H1 (cell line): ENCODE measurements around the gene PTPRD. TPM values are rescaled to one million over a fixed set of nuclear protein-coding genes. Genes with fewer than 3 reads are reported as not detected.

Experiments
- CTCF ChIA-PET: fragments of 300-600 bp; sonication (Branson Sonifier 250); formaldehyde crosslinking; loops from one replicate; lab custom pipeline; 2021; ENCODE audit not compliant: partially characterized antibody; lab: Charles Lee
- POLR2A ChIA-PET: fragments of 300-600 bp; sonication (Branson Sonifier 250); formaldehyde crosslinking; loops from one replicate; lab custom pipeline; 2021; ENCODE audit warnings: inconsistent platforms; ENCODE audit not compliant: partially characterized antibody; lab: Charles Lee
- DNase-seq, 2 experiments: peaks; one replicate each; pipeline versions ENCODE4 v3.0.0 to v3.0.0-alpha.2; 2010 to 2022; ENCODE audit warnings: low spot score in 2 of 2, low read depth in 1 of 2, mixed read lengths in 1 of 2
- FAIRE-seq: peaks from 2 replicates; lab custom pipeline; 2011; peaks lifted over from hg19 to GRCh38; lab: Jason Lieb, UNC
- H2AFZ ChIP-seq: 2 replicates; pipeline ENCODE4 v1.8.1; 2012; ENCODE audit warnings: low read length, inconsistent platforms
- H2AK5ac ChIP-seq: 2 replicates; pipeline ENCODE4 v1.6.1; 2013; ENCODE audit warnings: low read depth, low read length
- H2BK120ac ChIP-seq: replicated peaks from 2 replicates; pipeline ENCODE3; 2013; ENCODE audit warnings: low read depth, low read length, inconsistent platforms
- H2BK12ac ChIP-seq: 2 replicates; pipeline ENCODE4 v1.6.1; 2013; ENCODE audit warnings: low read depth, low read length
- H2BK15ac ChIP-seq: 2 replicates; pipeline ENCODE4 v1.6.1; 2013; ENCODE audit warnings: low read length
- H2BK20ac ChIP-seq: 2 replicates; pipeline ENCODE4 v1.6.1; 2013; ENCODE audit warnings: low read length
- H2BK5ac ChIP-seq: 2 replicates; pipeline ENCODE4 v1.6.1; 2013; ENCODE audit warnings: low read depth, low read length
- H3K14ac ChIP-seq: 2 replicates; pipeline ENCODE4 v1.6.1; 2013; ENCODE audit warnings: inconsistent platforms; ENCODE audit not compliant: insufficient read length
- H3K18ac ChIP-seq: 2 replicates; pipeline ENCODE4 v1.6.1; 2013; ENCODE audit warnings: low read length; ENCODE audit errors: extremely low read depth
- H3K23ac ChIP-seq: 2 replicates; pipeline ENCODE4 v1.6.1; 2013; ENCODE audit warnings: inconsistent platforms; ENCODE audit not compliant: insufficient read length
- H3K23me2 ChIP-seq: 2 replicates; pipeline ENCODE4 v1.6.1; 2013; ENCODE audit warnings: low read depth, low read length
- H3K27ac ChIP-seq: 2 replicates; pipeline ENCODE4 v1.6.1; 2011; ENCODE audit warnings: low read depth, low read length, inconsistent platforms
- H3K27me3 ChIP-seq, 4 experiments: replicated peaks in 1 of 4; 1 replicate in 1 of 4; 2 replicates in 3 of 4; pipeline versions ENCODE4 v1.6.1 to v1.8.1; 2011 to 2013; ENCODE audit warnings: low read length in 3 of 4, mild to moderate bottlenecking in 3 of 4, inconsistent platforms in 2 of 4, mixed read lengths in 2 of 4, moderate library complexity in 1 of 4; ENCODE audit not compliant: control insufficient read depth in 3 of 4, insufficient read depth in 3 of 4; ENCODE audit errors: extremely low read depth in 1 of 4
- H3K36me3 ChIP-seq, 4 experiments: 2 replicates each; pipeline versions ENCODE4 v1.6.1 to v1.8.1; 2011 to 2013; ENCODE audit warnings: mild to moderate bottlenecking in 4 of 4, low read length in 3 of 4, moderate library complexity in 2 of 4, control low read depth in 1 of 4, inconsistent platforms in 1 of 4; ENCODE audit not compliant: insufficient read depth in 4 of 4, control insufficient read depth in 2 of 4
- H3K4ac ChIP-seq: replicated peaks from 2 replicates; pipeline ENCODE3; 2013; ENCODE audit warnings: low read length, low read depth, mixed read lengths, inconsistent platforms; ENCODE audit not compliant: insufficient read length
- H3K4me1 ChIP-seq, 4 experiments: replicated peaks in 1 of 4; 1 replicate in 1 of 4; 2 replicates in 3 of 4; pipeline versions ENCODE4 v1.6.1 to v1.8.1; 2011 to 2013; ENCODE audit warnings: low read length in 3 of 4, inconsistent platforms in 2 of 4, mixed read lengths in 1 of 4; ENCODE audit not compliant: insufficient read depth in 4 of 4, control insufficient read depth in 3 of 4
- H3K4me2 ChIP-seq, 2 experiments: 2 replicates each; pipeline versions ENCODE4 v1.6.1 to v1.8.1; 2011 to 2013; ENCODE audit warnings: low read depth in 2 of 2, low read length in 2 of 2, control low read depth in 1 of 2, inconsistent platforms in 1 of 2, mild to moderate bottlenecking in 1 of 2; ENCODE audit not compliant: insufficient read depth in 1 of 2
- H3K4me3 ChIP-seq, 4 experiments: fragments of 200-600, 300-600 bp in 1 of 4; sonication (generic), shearing (Covaris generic), sonication (Bioruptor Twin) in 1 of 4; 2 replicates each; pipeline versions ENCODE4 v1.5.1 to v1.8.1; 2011 to 2016; ENCODE audit warnings: low read length in 4 of 4, low read depth in 3 of 4, control low read depth in 2 of 4, inconsistent platforms in 2 of 4, mild to moderate bottlenecking in 2 of 4, mixed read lengths in 1 of 4, moderate library complexity in 1 of 4; ENCODE audit not compliant: insufficient read depth in 2 of 4; ENCODE audit errors: extremely low read depth in 1 of 4
- H3K56ac ChIP-seq: replicated peaks from 2 replicates; pipeline ENCODE3; 2013; ENCODE audit warnings: low read depth, mild to moderate bottlenecking, mixed read lengths, low read length, inconsistent platforms; ENCODE audit not compliant: insufficient read length
- H3K79me1 ChIP-seq: 2 replicates; pipeline ENCODE4 v1.6.1; 2013; ENCODE audit warnings: low read depth, low read length, control low read depth
- H3K79me2 ChIP-seq, 2 experiments: 2 replicates each; pipeline versions ENCODE4 v1.6.1 to v1.8.1; 2012 to 2013; ENCODE audit warnings: low read length in 2 of 2, mild to moderate bottlenecking in 2 of 2, inconsistent platforms in 1 of 2; ENCODE audit not compliant: insufficient read depth in 2 of 2, control insufficient read depth in 1 of 2
- H3K9ac ChIP-seq, 4 experiments: replicated peaks in 1 of 4; 1 replicate in 1 of 4; 2 replicates in 3 of 4; pipeline versions ENCODE4 v1.6.1 to v1.8.1; 2011 to 2013; ENCODE audit warnings: low read depth in 3 of 4, low read length in 3 of 4, control low read depth in 2 of 4, mild to moderate bottlenecking in 2 of 4, moderate library complexity in 2 of 4, inconsistent platforms in 1 of 4; ENCODE audit errors: extremely low read depth in 1 of 4
- H3K9me3 ChIP-seq, 2 experiments: 2 replicates each; pipeline versions ENCODE4 v1.6.1 to v1.8.1; 2012 to 2013; ENCODE audit warnings: mild to moderate bottlenecking in 2 of 2, moderate library complexity in 2 of 2, control low read depth in 1 of 2, inconsistent platforms in 1 of 2, low read depth in 1 of 2, low read length in 1 of 2, mixed read lengths in 1 of 2; ENCODE audit not compliant: insufficient read depth in 2 of 2
- H4K20me1 ChIP-seq, 2 experiments: replicated peaks in 1 of 2; 2 replicates each; pipeline versions ENCODE3 to v1.8.1; 2011 to 2013; ENCODE audit warnings: inconsistent platforms in 2 of 2, low read length in 2 of 2, mild to moderate bottlenecking in 1 of 2; ENCODE audit not compliant: insufficient read depth in 2 of 2, control insufficient read depth in 1 of 2
- H4K5ac ChIP-seq: 2 replicates; pipeline ENCODE4 v1.6.1; 2013; ENCODE audit warnings: low read length, low read depth, mixed read lengths, inconsistent platforms; ENCODE audit not compliant: insufficient read length
- H4K8ac ChIP-seq: 2 replicates; pipeline ENCODE4 v1.8.0; 2013; ENCODE audit warnings: mild to moderate bottlenecking, moderate library complexity, low read length, inconsistent platforms; ENCODE audit not compliant: insufficient read depth; ENCODE audit errors: extremely low read depth
- H4K91ac ChIP-seq: replicated peaks from 2 replicates; pipeline ENCODE3; 2013; ENCODE audit warnings: low read length, mixed read lengths, inconsistent platforms; ENCODE audit not compliant: insufficient read length
- ATF2 ChIP-seq: IDR thresholded peaks from 2 replicates; pipeline ENCODE4 v1.6.1; 2012; ENCODE audit warnings: low read length, inconsistent platforms
- CREB1 ChIP-seq: IDR thresholded peaks from 2 replicates; pipeline ENCODE4 v1.6.1; 2012; ENCODE audit warnings: inconsistent platforms
- GTF2F1 ChIP-seq: IDR thresholded peaks from 2 replicates; pipeline ENCODE4 v1.6.1; 2012; ENCODE audit warnings: low read depth, low read length, improper control_type of control experiment, borderline replicate concordance
- HDAC2 ChIP-seq, 2 experiments: fragments of 300-600 bp in 1 of 2; sonication (generic) in 1 of 2; IDR thresholded peaks; 2 replicates each; pipeline ENCODE4 v1.6.1; 2011 to 2012; ENCODE audit warnings: low read depth in 2 of 2, low read length in 2 of 2, mild to moderate bottlenecking in 2 of 2, moderate library complexity in 2 of 2, borderline replicate concordance in 1 of 2, inconsistent platforms in 1 of 2
- KDM5A ChIP-seq: fragments of 200-600 bp; IDR thresholded peaks from 2 replicates; pipeline ENCODE4 v1.7.1; 2012; ENCODE audit warnings: mild to moderate bottlenecking, low read length, inconsistent platforms, mixed read lengths
- POLR2A ChIP-seq, 2 experiments: IDR thresholded peaks; 1 replicate in 1 of 2; 2 replicates in 1 of 2; pipeline ENCODE4 v1.6.1; 2011; ENCODE audit warnings: low read depth in 2 of 2, low read length in 2 of 2, mild to moderate bottlenecking in 2 of 2; ENCODE audit errors: control extremely low read depth in 1 of 2
- RAD21 ChIP-seq, 2 experiments: IDR thresholded peaks in 1 of 2; conservative IDR thresholded peaks in 1 of 2; 2 replicates each; pipeline ENCODE4 v1.6.1; 2011; ENCODE audit warnings: low read depth in 2 of 2, low read length in 2 of 2, improper control_type of control experiment in 1 of 2, inconsistent platforms in 1 of 2, mild to moderate bottlenecking in 1 of 2, moderate library complexity in 1 of 2
- SIN3A ChIP-seq, 2 experiments: IDR thresholded peaks in 1 of 2; conservative IDR thresholded peaks in 1 of 2; 2 replicates each; pipeline ENCODE4 v1.6.1; 2011 to 2012; ENCODE audit warnings: low read length in 2 of 2, improper control_type of control experiment in 1 of 2, low read depth in 1 of 2, mild to moderate bottlenecking in 1 of 2
- SP1 ChIP-seq: IDR thresholded peaks from 2 replicates; pipeline ENCODE4 v1.6.1; 2011; ENCODE audit warnings: low read depth, low read length
- SP2 ChIP-seq: IDR thresholded peaks from 2 replicates; pipeline ENCODE4 v1.6.1; 2012; ENCODE audit warnings: mild to moderate bottlenecking, low read length, inconsistent platforms
- WGBS, 2 experiments: shearing (Covaris generic) in 1 of 2; methylation state at CpG; one replicate each; pipeline versions ENCODE4 v1.1.6 to v1.1.7; 2013 to 2015; ENCODE audit warnings: low lambda C conversion rate in 2 of 2, mixed read lengths in 2 of 2, inconsistent platforms in 1 of 2, low coverage in 1 of 2, missing lambda C conversion rate in 1 of 2; ENCODE audit not compliant: insufficient replicate concordance in 2 of 2, insufficient coverage in 1 of 2, insufficient read length in 1 of 2; ENCODE audit errors: extremely low coverage in 1 of 2, missing lambda C conversion rate in 1 of 2; 5-methylcytosine and 5-hydroxymethylcytosine counted together
- polyA plus RNA-seq, 7 experiments: library from polyadenylated mRNA; depleted of rRNA in 3 of 7; stranded (reverse) in 5 of 7; unstranded in 2 of 7; fragments of >200 nt in 5 of 7; fragments of 200-250 nt in 2 of 7; gene quantifications; 1 replicate in 5 of 7; 2 replicates in 1 of 7; 4 replicates in 1 of 7; pipeline versions ENCODE4 v1.2.1 to v1.2.3, GENCODE V29; 2011 to 2013; ENCODE audit warnings: missing spikeins in 2 of 7, mixed read lengths in 2 of 7
- total RNA-seq: library from RNA; stranded (reverse); fragmentation: NEBNext Ultra II Directional; extraction: Animal tissue kit (Norgen Biotek cat#: 25700); gene quantifications from 2 replicates; pipeline ENCODE4 v1.2.1, GENCODE V29; 2021

Gene PTPRD
- total and polyA plus RNA-seq, 2 of the 8 experiments (the other 6 are each of a cell fraction or from before 2014, with no cell fraction given), result 17.2 to 77.0 TPM

DNA sequence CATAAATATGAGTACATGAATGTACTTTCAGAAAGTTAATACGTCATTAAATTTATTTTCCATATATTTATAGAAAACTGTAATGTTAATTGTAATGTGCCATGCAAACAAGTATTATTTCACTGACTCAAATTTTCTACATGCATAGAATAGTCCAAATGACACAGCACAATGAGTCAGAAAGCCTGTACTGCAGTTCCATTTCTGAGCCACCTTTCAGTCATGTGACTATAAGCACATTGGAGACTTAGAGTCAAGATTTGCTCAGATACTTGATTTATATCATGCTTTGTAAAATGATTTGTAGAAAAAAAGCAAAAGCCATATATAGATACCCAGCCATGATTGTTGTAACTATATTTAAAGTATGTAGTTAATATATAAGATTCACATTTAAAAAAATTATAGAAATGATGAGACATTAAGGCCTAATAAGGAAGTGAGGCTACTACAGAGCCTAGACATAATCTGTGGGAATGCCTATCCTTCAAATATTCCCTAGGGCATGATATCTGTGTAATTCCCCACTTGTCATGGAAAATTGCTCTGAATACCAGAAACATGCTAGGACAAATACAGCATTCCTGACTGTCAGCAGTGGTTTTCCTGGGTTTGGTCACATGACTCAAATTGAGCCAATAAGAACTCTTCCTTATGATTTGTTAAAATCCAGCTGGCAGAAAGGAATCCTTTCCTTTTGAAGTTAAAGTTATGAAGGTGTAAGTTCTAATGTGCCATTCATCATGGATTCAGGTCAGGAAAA lies 50.0 kb downstream of the PTPRD start:
- no peak overlapping the region for H3K4me3 ChIP-seq
- H2BK5ac ChIP-seq, result no peak overlapping the region
- no peaks in the 10 kb centered on the region for H3K79me2 ChIP-seq
- H4K8ac ChIP-seq, result no peak overlapping the region
- DNase-seq (no peak), FAIRE-seq (no peak)
- no peak overlapping the region for H3K56ac ChIP-seq
- H4K91ac ChIP-seq, result no peak overlapping the region
- no peaks in the 10 kb centered on the region for H3K4me1 ChIP-seq
- no peak overlapping the region for H2BK12ac ChIP-seq
- no peaks in the 10 kb centered on the region for H3K36me3 ChIP-seq
- 96% methylated on average over 1 of the region's 1 CpG; no CpG with 5 or more reads in 1 of the 2 experiments for WGBS, 2 experiments
- no peak overlapping the region for H2BK120ac ChIP-seq
- H3K9ac ChIP-seq, result no peak overlapping the region
- ChIA-PET CTCF (no interaction called here), POLR2A (no interaction called here)
- no peak overlapping the region; the same call in 1 of the 2 replicates for H2AFZ ChIP-seq
- H3K4me2 ChIP-seq, result no peak overlapping the region
- H3K14ac ChIP-seq, result no peak overlapping the region
- H4K5ac ChIP-seq, result no peak overlapping the region
- no peak overlapping the region for H3K23ac ChIP-seq
- no peak overlapping the region for H2AK5ac ChIP-seq
- H3K9me3 ChIP-seq, result no peaks in the 10 kb centered on the region
- no peak overlapping the region for H2BK20ac ChIP-seq
- H3K27ac ChIP-seq, result no peak overlapping the region
- H4K20me1 ChIP-seq, result no peaks in the 10 kb centered on the region
- no peak overlapping the region for H2BK15ac ChIP-seq
- TF ChIP-seq ATF2, result no peak
- no peak for TF ChIP-seq KDM5A
- TF ChIP-seq SP1, result no peak
- no peak for TF ChIP-seq POLR2A (IDR thresholded peaks at IDR 0.05; ENCODE audit: control extremely low read depth in 1 of 2, low read depth in 2 of 2, low read length in 2 of 2)
- TF ChIP-seq SIN3A (conservative IDR thresholded peaks at IDR 0.05 in 1 of 2, IDR thresholded peaks at IDR 0.05 in 1 of 2; ENCODE audit: low read depth in 1 of 2, low read length in 2 of 2), result no peak
- no peak for TF ChIP-seq SP2
- no peak for TF ChIP-seq HDAC2 (IDR thresholded peaks at IDR 0.05; ENCODE audit: borderline replicate concordance in 1 of 2, low read depth in 2 of 2, low read length in 2 of 2)
- TF ChIP-seq GTF2F1, result no peak
- TF ChIP-seq RAD21 (IDR thresholded peaks at IDR 0.05 in 1 of 2, conservative IDR thresholded peaks at IDR 0.05 in 1 of 2; ENCODE audit: low read depth in 2 of 2, low read length in 2 of 2), result no peak
- TF ChIP-seq CREB1, result no peak
- no peaks in the 10 kb centered on the region for H3K23me2 ChIP-seq
- H3K79me1 ChIP-seq, result no peaks in the 10 kb centered on the region
- H3K4ac ChIP-seq, result no peak overlapping the region
- H3K18ac ChIP-seq, result no peak overlapping the region
- H3K27me3 ChIP-seq, result no peaks in the 10 kb centered on the region
